GM19324 (cell line): Measurements from ENCODE around the gene EXT2.

Source experiments
- ATAC-seq: cut with Tn5 transposase; IDR thresholded peaks from one replicate; pipeline ENCODE4 v1.9.1; 2021; ENCODE audit warnings: mild to moderate bottlenecking, moderate library complexity; ENCODE audit not compliant: unreplicated experiment, low FRiP score

EXT2 gene

GRCh38 chr11:44128729-44129128, 33.3 kb downstream of the EXT2 start:
- no peak for ATAC-seq

- no peak for ATAC-seq
These were observed 35.3 kb downstream of the EXT2 start for GRCh38 chr11:44130751-44131150.

- no peak for ATAC-seq
These were observed 38.0 kb downstream of the EXT2 start for GRCh38 chr11:44133335-44133946.

GRCh38 chr11:44134625-44135024, 39.1 kb downstream of the EXT2 start:
- no peak for ATAC-seq

GRCh38 chr11:44136176-44136945, 40.9 kb downstream of the EXT2 start:
- no peak for ATAC-seq

GRCh38 chr11:44137057-44137456, 41.6 kb downstream of the EXT2 start:
- no peak for ATAC-seq

GRCh38 chr11:44138286-44138685, 42.8 kb downstream of the EXT2 start:
- ATAC-seq = no peak

- no peak for ATAC-seq
These were observed 43.5 kb downstream of the EXT2 start for GRCh38 chr11:44138980-44139379.

- ATAC-seq = no peak
These were observed 44.3 kb downstream of the EXT2 start for GRCh38 chr11:44139565-44140330.

- ATAC-seq = no peak
These were observed 44.9 kb downstream of the EXT2 start for GRCh38 chr11:44140372-44140771.

GRCh38 chr11:44140805-44141204, 45.3 kb downstream of the EXT2 start:
- ATAC-seq = no peak

- ATAC-seq = no peak
These were observed 48.8 kb downstream of the EXT2 start for GRCh38 chr11:44143987-44144909.

GRCh38 chr11:44145011-44145775, 49.7 kb downstream of the EXT2 start:
- no peak for ATAC-seq

GRCh38 chr11:44146931-44147330, 51.5 kb downstream of the EXT2 start:
- no peak for ATAC-seq

GRCh38 chr11:44147751-44148150, 52.3 kb downstream of the EXT2 start:
- no peak for ATAC-seq

- no peak for ATAC-seq
These were observed 54.2 kb downstream of the EXT2 start for GRCh38 chr11:44149651-44150050.

- no peak for ATAC-seq
These were observed 54.9 kb downstream of the EXT2 start for GRCh38 chr11:44150401-44150800.

GRCh38 chr11:44157019-44157418, 61.5 kb downstream of the EXT2 start:
- no peak for ATAC-seq

- ATAC-seq = no peak
These were observed 62.9 kb downstream of the EXT2 start for GRCh38 chr11:44158384-44158783.
